Lower leg skin (tissue), 3 donors: ENCODE data around the gene GPRC5A.

Experiments
- POLR2A ChIP-seq, 2 donors: fragments of 450-650 bp; IDR thresholded peaks; one replicate each; pipeline ENCODE4 v1.6.1; 2016 to 2017; ENCODE audit warnings: antibody characterized with exemption in 2 of 2, mild to moderate bottlenecking in 1 of 2, moderate library complexity in 1 of 2
- TF ChIP-seq, protein P1 (sequence below), 3 donors: fragments of 450-650 bp; IDR thresholded peaks; one replicate each; pipeline ENCODE4 v1.5.1; 2016; ENCODE audit warnings: antibody characterized with exemption in 3 of 3, mild to moderate bottlenecking in 3 of 3, moderate library complexity in 2 of 3

DNA sequence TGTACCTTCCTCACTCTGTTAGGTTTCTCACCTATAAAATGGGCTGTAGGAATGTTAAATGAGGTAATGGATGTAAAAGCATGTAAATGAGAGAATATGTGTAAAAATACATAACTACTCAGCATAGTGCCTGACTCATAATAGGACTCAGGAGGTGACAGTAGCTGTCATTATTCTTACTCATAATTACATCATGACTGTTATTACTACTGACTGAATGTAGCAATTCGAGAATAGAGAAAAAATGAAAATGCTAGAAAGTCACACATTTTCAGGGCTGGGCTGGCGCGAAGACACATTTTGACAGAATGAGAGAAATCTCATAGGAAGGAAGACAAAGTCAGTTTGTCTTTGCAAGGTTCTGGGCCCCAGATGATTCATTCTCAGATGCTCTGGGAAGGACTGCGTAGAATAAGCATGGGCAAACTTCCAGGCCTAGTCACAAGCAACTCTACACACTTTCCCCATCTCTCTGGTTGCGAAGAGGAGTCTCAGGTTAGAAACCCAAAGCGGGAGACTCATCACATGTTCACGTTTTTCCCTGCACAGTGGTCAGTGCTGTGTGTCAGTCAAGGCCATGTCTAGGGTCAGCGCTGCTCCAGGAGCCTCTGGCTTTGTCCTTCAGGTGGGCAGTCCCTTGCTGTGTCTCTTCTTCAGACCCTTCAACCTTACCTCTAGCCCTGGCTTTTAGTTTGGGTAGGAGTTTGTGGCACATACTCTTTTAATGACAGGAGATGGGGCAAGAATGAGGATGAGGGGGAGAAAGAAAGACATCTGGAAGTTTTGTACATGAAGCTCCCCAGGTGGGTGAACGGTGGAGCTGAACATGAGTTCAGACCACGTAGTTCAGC, 8.4 kb downstream of the GPRC5A start:
- TF ChIP-seq, protein P1, sequence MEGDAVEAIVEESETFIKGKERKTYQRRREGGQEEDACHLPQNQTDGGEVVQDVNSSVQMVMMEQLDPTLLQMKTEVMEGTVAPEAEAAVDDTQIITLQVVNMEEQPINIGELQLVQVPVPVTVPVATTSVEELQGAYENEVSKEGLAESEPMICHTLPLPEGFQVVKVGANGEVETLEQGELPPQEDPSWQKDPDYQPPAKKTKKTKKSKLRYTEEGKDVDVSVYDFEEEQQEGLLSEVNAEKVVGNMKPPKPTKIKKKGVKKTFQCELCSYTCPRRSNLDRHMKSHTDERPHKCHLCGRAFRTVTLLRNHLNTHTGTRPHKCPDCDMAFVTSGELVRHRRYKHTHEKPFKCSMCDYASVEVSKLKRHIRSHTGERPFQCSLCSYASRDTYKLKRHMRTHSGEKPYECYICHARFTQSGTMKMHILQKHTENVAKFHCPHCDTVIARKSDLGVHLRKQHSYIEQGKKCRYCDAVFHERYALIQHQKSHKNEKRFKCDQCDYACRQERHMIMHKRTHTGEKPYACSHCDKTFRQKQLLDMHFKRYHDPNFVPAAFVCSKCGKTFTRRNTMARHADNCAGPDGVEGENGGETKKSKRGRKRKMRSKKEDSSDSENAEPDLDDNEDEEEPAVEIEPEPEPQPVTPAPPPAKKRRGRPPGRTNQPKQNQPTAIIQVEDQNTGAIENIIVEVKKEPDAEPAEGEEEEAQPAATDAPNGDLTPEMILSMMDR (IDR thresholded peaks at IDR 0.05), result no peak
- TF ChIP-seq POLR2A (IDR thresholded peaks at IDR 0.05), result no peak
